K562 (cell line): ENCODE measurements around the gene TSPAN11. TPM values are rescaled to one million over a fixed set of nuclear protein-coding genes. Genes with fewer than 3 reads are reported as not detected.
A peak's percentile ranks its signal among the peaks of the same experiment; 100 is the strongest.

Experiments
- ATAC-seq: fragments of 200-7000 bp; cut with Tn5 transposase; 3 replicates; pipeline ENCODE4 v1.9.1; 2020; ENCODE audit warnings: moderate library complexity
- BruUV-seq: library from RNA; stranded (reverse); fragments of 400-500 nt; replicated peaks from 2 replicates; lab custom pipeline; 2021; lab: Mats Ljungman, UMichigan
- CTCF ChIA-PET: fragments of 300-600 bp; formaldehyde crosslinking; extraction: SDS; loops from one replicate; lab custom pipeline; 2021; ENCODE audit warnings: low intra/inter-chr PET ratio; lab: Yijun Ruan, JAX
- POLR2A ChIA-PET: fragments of 300-600, 350-650 bp; sonication (Branson Sonifier 250); formaldehyde crosslinking; extraction: SDS; loops from one replicate; lab custom pipeline; 2021; ENCODE audit warnings: antibody characterized with exemption, inconsistent platforms; lab: Yijun Ruan, JAX
- DNase-seq, 4 experiments: peaks; one replicate each; pipeline versions ENCODE4 v3.0.0 to v3.0.0-alpha.2; 2011 to 2018; ENCODE audit warnings: low spot score in 3 of 4, mixed read lengths in 3 of 4; ENCODE audit errors: extremely low read depth in 1 of 4
- FAIRE-seq: peaks from 2 replicates; lab custom pipeline; 2011; peaks lifted over from hg19 to GRCh38; lab: Jason Lieb, UNC
- H2AFZ ChIP-seq: 2 replicates; pipeline ENCODE4 v1.6.0; 2011; ENCODE audit warnings: low read depth, low read length, control low read depth, inconsistent platforms
- H3K27ac ChIP-seq: fragments of 200-600 bp; 3 replicates; pipeline ENCODE4 v1.8.0; 2011; ENCODE audit warnings: low read depth, mild to moderate bottlenecking, control low read depth, inconsistent platforms, low read length, moderate library complexity, mixed read lengths; ENCODE audit errors: extremely low read depth
- H3K27me3 ChIP-seq, 2 experiments: fragments of 300-600 bp in 1 of 2; 2 replicates in 1 of 2; 3 replicates in 1 of 2; pipeline versions ENCODE4 v1.6.0 to v1.8.0; 2011; ENCODE audit warnings: inconsistent platforms in 2 of 2, low read length in 2 of 2, mild to moderate bottlenecking in 1 of 2, mixed read lengths in 1 of 2, moderate library complexity in 1 of 2; ENCODE audit not compliant: control insufficient read depth in 2 of 2, insufficient read depth in 2 of 2
- H3K36me3 ChIP-seq: fragments of 300-600 bp; 3 replicates; pipeline ENCODE4 v1.8.0; 2011; ENCODE audit warnings: mild to moderate bottlenecking, low read length, inconsistent platforms; ENCODE audit not compliant: control insufficient read depth, insufficient read depth
- H3K4me1 ChIP-seq, 2 experiments: fragments of 200-600 bp in 1 of 2; replicated peaks in 1 of 2; 2 replicates in 1 of 2; 3 replicates in 1 of 2; pipeline versions ENCODE4 v1.5.1 to v1.8.0; 2011; ENCODE audit warnings: inconsistent platforms in 2 of 2, low read length in 2 of 2, mild to moderate bottlenecking in 1 of 2, mixed read lengths in 1 of 2, moderate library complexity in 1 of 2; ENCODE audit not compliant: control insufficient read depth in 2 of 2, insufficient read depth in 2 of 2
- H3K4me2 ChIP-seq: 2 replicates; pipeline ENCODE4 v1.6.1; 2011; ENCODE audit warnings: low read length, control low read depth, inconsistent platforms, mixed read lengths; ENCODE audit not compliant: insufficient read depth
- H3K4me3 ChIP-seq: fragments of 200-600 bp; sonication (generic), shearing (Covaris generic); 2 replicates; pipeline ENCODE4 v1.5.1; 2016; ENCODE audit warnings: control low read depth, inconsistent platforms
- H3K79me2 ChIP-seq: fragments of 200-600 bp; 3 replicates; pipeline ENCODE4 v1.8.0; 2011; ENCODE audit warnings: low read length, inconsistent platforms; ENCODE audit not compliant: control insufficient read depth, insufficient read depth
- H3K9ac ChIP-seq, 2 experiments: 2 replicates each; pipeline versions ENCODE4 v1.6.0 to v1.6.1; 2011; ENCODE audit warnings: low read depth in 2 of 2, low read length in 2 of 2, control low read depth in 1 of 2, inconsistent platforms in 1 of 2, mild to moderate bottlenecking in 1 of 2, mixed read lengths in 1 of 2; ENCODE audit not compliant: insufficient read depth in 1 of 2
- H3K9me1 ChIP-seq: one replicate; pipeline ENCODE4 v1.6.0; 2011; ENCODE audit warnings: inconsistent platforms, mild to moderate bottlenecking, low read length, moderate library complexity; ENCODE audit not compliant: control insufficient read depth, insufficient read depth
- H3K9me3 ChIP-seq: replicated peaks from 2 replicates; pipeline ENCODE4 v1.5.1; 2011; ENCODE audit warnings: low read depth, low read length, inconsistent platforms; ENCODE audit not compliant: control insufficient read depth, insufficient read depth
- H4K20me1 ChIP-seq: replicated peaks from 2 replicates; pipeline ENCODE4 v1.6.1; 2011; ENCODE audit warnings: low read length, inconsistent platforms, mixed read lengths; ENCODE audit not compliant: control insufficient read depth, insufficient read depth
- ASH1L ChIP-seq: fragments of 450-650 bp; IDR thresholded peaks from 2 replicates; pipeline ENCODE4 v1.6.1; 2018; ENCODE audit warnings: borderline replicate concordance, mild to moderate bottlenecking, low read depth; ENCODE audit not compliant: partially characterized antibody
- CREB3 ChIP-seq: fragments of 450-650 bp; conservative IDR thresholded peaks from 2 replicates; pipeline ENCODE4 v1.6.1; 2016; ENCODE audit warnings: missing genetic modification characterization, low read depth, mild to moderate bottlenecking, missing compliant biosample characterization, moderate library complexity
- CTCF ChIP-seq, 3 experiments: IDR thresholded peaks in 2 of 3; conservative IDR thresholded peaks in 1 of 3; 2 replicates each; pipeline ENCODE4 v1.5.1; 2011 to 2012; ENCODE audit warnings: low read length in 3 of 3, mild to moderate bottlenecking in 3 of 3, control low read depth in 2 of 3, improper control_type of control experiment in 1 of 3, inconsistent platforms in 1 of 3, low read depth in 1 of 3, mixed read lengths in 1 of 3, moderate library complexity in 1 of 3; ENCODE audit not compliant: insufficient read depth in 2 of 3
- FOXM1 ChIP-seq, 2 experiments: fragments of 450-650 bp in 1 of 2; sonication (generic) in 1 of 2; formaldehyde crosslinking in 1 of 2; IDR thresholded peaks; 2 replicates each; pipeline versions ENCODE4 v1.6.1 to v1.9.0; 2017 to 2022; ENCODE audit warnings: low read depth in 2 of 2, mild to moderate bottlenecking in 2 of 2, missing genetic modification reagents in 1 of 2, moderate library complexity in 1 of 2
- MYC ChIP-seq, 2 experiments: fragments of 250-450 bp in 1 of 2; sonication (Bioruptor Pico) in 1 of 2; IDR thresholded peaks; 2 replicates each; pipeline versions ENCODE4 v1.5.1 to v1.6.1; 2012 to 2021; ENCODE audit warnings: low read depth in 2 of 2, borderline replicate concordance in 1 of 2, improper control_type of control experiment in 1 of 2, low read length in 1 of 2, mild to moderate bottlenecking in 1 of 2, moderate library complexity in 1 of 2
- PURB ChIP-seq: sonication (generic); formaldehyde crosslinking; IDR thresholded peaks from 2 replicates; pipeline ENCODE4 v1.9.0; 2021; ENCODE audit warnings: low read depth, mild to moderate bottlenecking, missing genetic modification reagents
- SMC3 ChIP-seq: conservative IDR thresholded peaks from 2 replicates; pipeline ENCODE4 v1.6.1; 2011; ENCODE audit warnings: low read depth, low read length, improper control_type of control experiment; ENCODE audit not compliant: insufficient read depth
- ZFP36 ChIP-seq: fragments of 150-350 bp; IDR thresholded peaks from 2 replicates; pipeline ENCODE4 v1.6.1; 2018; ENCODE audit warnings: low read length, low read depth; ENCODE audit not compliant: partially characterized antibody
- ZNF695 ChIP-seq: fragments of 450-650 bp; formaldehyde crosslinking; IDR thresholded peaks from 2 replicates; pipeline ENCODE4 v1.4.0; 2020; ENCODE audit warnings: mild to moderate bottlenecking, moderate library complexity
- ZNF75A ChIP-seq: fragments of 450-650 bp; formaldehyde crosslinking; IDR thresholded peaks from 2 replicates; pipeline ENCODE4 v1.4.0; 2020; ENCODE audit warnings: mild to moderate bottlenecking
- WGBS: fragments of 100-300 bp; shearing (Covaris generic); methylation state at CpG from one replicate; pipeline ENCODE4 v1.1.6; 2016; ENCODE audit warnings: low coverage, mixed read lengths; ENCODE audit not compliant: insufficient coverage; ENCODE audit errors: missing lambda C conversion rate; 5-methylcytosine and 5-hydroxymethylcytosine counted together
- in situ Hi-C: fragments of 300-500 bp; cut with MboI; formaldehyde crosslinking; loops from 4 replicates; pipeline ENCODE4 v1.15.0; 2018; ENCODE audit warnings: inconsistent platforms, mixed read lengths
- intact Hi-C: fragments of 100-400 bp; cut with micrococcal nuclease; formaldehyde crosslinking; loops from 2 replicates; pipeline ENCODE4 v1.14.2; 2022
- polyA plus RNA-seq, 8 experiments: library from polyadenylated mRNA; depleted of rRNA in 4 of 8; stranded (reverse) in 5 of 8; unstranded in 3 of 8; fragments of >200 nt; fragmentation: Nextera tagmentation in 2 of 8; fragmentation: Illumina TruSeq in 1 of 8; extraction: Ambion mirVana in 2 of 8; extraction: Trizol in 1 of 8; gene quantifications; 2 replicates each; pipeline versions ENCODE4 v1.2.1 to v1.2.3, GENCODE V29; 2011 to 2014; ENCODE audit warnings: inconsistent platforms in 1 of 8, missing spikeins in 1 of 8
- total RNA-seq, 7 experiments: library from RNA; depleted of rRNA in 6 of 7; stranded (reverse); fragments of >200 nt in 6 of 7; fragmentation: Illumina TruSeq in 2 of 7; extraction: Trizol in 2 of 7; gene quantifications; 2 replicates each; pipeline versions ENCODE4 v1.2.1 to v1.2.3, GENCODE V29; 2011 to 2021; ENCODE audit warnings: low replicate concordance in 1 of 7

The TSPAN11 gene
- total and polyA plus RNA-seq, 9 of the 15 experiments (the other 6 are each of a cell fraction or from before 2014, with no cell fraction given) = not detected

- TF ChIP-seq CTCF (IDR thresholded peaks at IDR 0.05 in 2 of 3, conservative IDR thresholded peaks at IDR 0.05 in 1 of 3; ENCODE audit: insufficient read depth in 2 of 3, low read depth in 1 of 3, low read length in 3 of 3) = peak; percentile 51 to 64 (median 57)
- no peak for TF ChIP-seq MYC (IDR thresholded peaks at IDR 0.05; ENCODE audit: low read depth, low read length)
- no peak for TF ChIP-seq MYC (CRISPR knock-in tag; IDR thresholded peaks at IDR 0.05; ENCODE audit: borderline replicate concordance, low read depth)
- TF ChIP-seq SMC3 = peak; percentile 32; the same call in 1 of the 2 replicates
These were observed 59.4 kb downstream of the TSPAN11 start (continued) for GRCh38 chr12:30985814-30986452.

GRCh38 chr12:30988086-30988485 is 61.5 kb downstream of the TSPAN11 start:
- peaks cover 3 to 79% of the 10 kb centered on the region in 2 experiments; a peak in 3 of 5 replicates for H3K27me3 ChIP-seq
- H3K9me3 ChIP-seq = no peaks in the 10 kb centered on the region
- H4K20me1 ChIP-seq = peaks cover 7% of the 10 kb centered on the region; the same call in 1 of the 2 replicates
- no peak overlapping the region for H3K9ac ChIP-seq
- no TSS peak for BruUV-seq
- no peak for DNase-seq
- TF ChIP-seq ZNF75A (CRISPR knock-in tag) (no peak), CREB3 (tag) (no peak), ASH1L (no peak), ZNF695 (CRISPR knock-in tag) (no peak), ZFP36 (no peak), FOXM1 (IDR thresholded peaks at IDR 0.05; ENCODE audit: low read depth) (no peak), FOXM1 (CRISPR knock-in tag; IDR thresholded peaks at IDR 0.05; ENCODE audit: low read depth) (no peak), PURB (CRISPR knock-in tag) (no peak)
- H3K79me2 ChIP-seq = no peaks in the 10 kb centered on the region
- no peak overlapping the region for H3K4me3 ChIP-seq
- H3K27ac ChIP-seq = no peak overlapping the region
- in situ Hi-C loops (no loop called here), intact Hi-C loops (loop anchor here (5.0 kb wide), 1 partner anchor 136 kb away; no protein-coding TSS in a partner anchor)
- H3K36me3 ChIP-seq = no peaks in the 10 kb centered on the region
- 0% methylated on average over 9 of the region's 9 CpGs for WGBS
- FAIRE-seq = no peak
- ATAC-seq = no peak
- H3K9me1 ChIP-seq = no peaks in the 10 kb centered on the region
- CTCF ChIA-PET = no interaction called here
- no peaks in the 10 kb centered on the region for H3K4me1 ChIP-seq
- H2AFZ ChIP-seq = no peak overlapping the region
- POLR2A ChIA-PET = interaction anchor here (0.6 kb wide), 1 partner anchor 25 kb away, joined by 4 read pairs; no protein-coding TSS in a partner anchor
- no peak overlapping the region for H3K4me2 ChIP-seq
